HepG2 (cell line): ENCODE results near the gene HECTD3. TPM values are rescaled to one million over a fixed set of nuclear protein-coding genes. Genes with fewer than 3 reads are reported as not detected.
A peak's percentile ranks its signal among the peaks of the same experiment; 100 is the strongest.

Experiments used
- CSRNP1 ChIP-seq: sonication (generic); formaldehyde crosslinking; IDR thresholded peaks from 2 replicates; pipeline ENCODE4 v1.8.1; 2023; ENCODE audit warnings: mild to moderate bottlenecking, missing genetic modification reagents
- ELF3 ChIP-seq: IDR thresholded peaks from 2 replicates; pipeline ENCODE4 v1.6.1; 2016; ENCODE audit warnings: missing genetic modification reagents, missing compliant biosample characterization
- FOSL2 ChIP-seq: sonication (generic); formaldehyde crosslinking; IDR thresholded peaks from 2 replicates; pipeline ENCODE4 v1.4.0; 2020; ENCODE audit warnings: missing genetic modification reagents
- HDAC6 ChIP-seq: fragments of 200-600 bp; sonication (generic); IDR thresholded peaks from 2 replicates; pipeline ENCODE4 v1.7.0; 2017; ENCODE audit warnings: mild to moderate bottlenecking, antibody characterized with exemption, low read length, low read depth
- HNF4A ChIP-seq: sonication (generic); formaldehyde crosslinking; IDR thresholded peaks from 2 replicates; pipeline ENCODE4 v1.4.0; 2020; ENCODE audit warnings: missing genetic modification reagents
- MED1 ChIP-seq: sonication (generic); formaldehyde crosslinking; IDR thresholded peaks from 2 replicates; pipeline ENCODE4 v1.4.0; 2020; ENCODE audit warnings: missing genetic modification reagents
- MEIS1 ChIP-seq: sonication (generic); formaldehyde crosslinking; IDR thresholded peaks from 2 replicates; pipeline ENCODE4 v1.9.0; 2021; ENCODE audit warnings: mild to moderate bottlenecking, missing genetic modification reagents, moderate library complexity, borderline replicate concordance
- PHF20 ChIP-seq: sonication (generic); formaldehyde crosslinking; IDR thresholded peaks from 2 replicates; pipeline ENCODE4 v1.5.0; 2020; ENCODE audit warnings: mild to moderate bottlenecking, missing genetic modification reagents
- STAG1 ChIP-seq: sonication (generic); formaldehyde crosslinking; IDR thresholded peaks from 2 replicates; pipeline ENCODE4 v1.4.0; 2020; ENCODE audit warnings: missing genetic modification reagents
- SUZ12 ChIP-seq: fragments of 150-350 bp; IDR thresholded peaks from 2 replicates; pipeline ENCODE4 v1.6.1; 2014; ENCODE audit warnings: low read depth, low read length
- WIZ ChIP-seq: sonication (generic); formaldehyde crosslinking; IDR thresholded peaks from 2 replicates; pipeline ENCODE4 v1.5.1; 2020; ENCODE audit warnings: mild to moderate bottlenecking, missing genetic modification reagents
- YEATS2 ChIP-seq: sonication (generic); formaldehyde crosslinking; IDR thresholded peaks from 2 replicates; pipeline ENCODE4 v1.4.0; 2020; ENCODE audit warnings: missing genetic modification reagents, borderline replicate concordance
- ZNF281 ChIP-seq: sonication (generic); formaldehyde crosslinking; IDR thresholded peaks from 2 replicates; pipeline ENCODE4 v1.4.0; 2020; ENCODE audit warnings: missing genetic modification reagents, borderline replicate concordance
- ZNF282 ChIP-seq: fragments of 450-650 bp; IDR thresholded peaks from 2 replicates; pipeline ENCODE4 v1.6.1; 2018; ENCODE audit not compliant: partially characterized antibody
- ZNF430 ChIP-seq: sonication (generic); formaldehyde crosslinking; IDR thresholded peaks from 2 replicates; pipeline ENCODE4 v1.9.0; 2021; ENCODE audit warnings: mild to moderate bottlenecking, missing genetic modification reagents
- ZNF724P ChIP-seq: sonication (generic); formaldehyde crosslinking; IDR thresholded peaks from 2 replicates; pipeline ENCODE4 v1.8.0; 2022; ENCODE audit warnings: missing genetic modification reagents, borderline replicate concordance
- polyA plus RNA-seq, 8 experiments: library from polyadenylated mRNA; depleted of rRNA in 3 of 8; stranded (reverse) in 7 of 8; unstranded in 1 of 8; fragments of >200 nt; fragmentation: Illumina TruSeq in 4 of 8; extraction: Trizol in 4 of 8; gene quantifications; 2 replicates each; pipeline versions ENCODE4 v1.2.1 to v1.2.3, GENCODE V29; 2011 to 2016; ENCODE audit warnings: low read depth in 4 of 8, missing spikeins in 1 of 8, mixed read lengths in 1 of 8; ENCODE audit not compliant: insufficient read depth in 1 of 8
- total RNA-seq, 5 experiments: library from RNA; depleted of rRNA; stranded (reverse); fragments of >200 nt; fragmentation: Illumina TruSeq; extraction: Trizol; gene quantifications; 2 replicates each; pipeline ENCODE4 v1.2.3, GENCODE V29; 2016; ENCODE audit warnings: low read depth in 1 of 5
- TF ChIP-seq, protein P1 (sequence below): sonication (generic); formaldehyde crosslinking; IDR thresholded peaks from 2 replicates; pipeline ENCODE4 v1.5.1; 2020; ENCODE audit warnings: mild to moderate bottlenecking, moderate library complexity, missing genetic modification reagents
- TF ChIP-seq, protein P2 (sequence below), 2 experiments: sonication (generic) in 1 of 2; formaldehyde crosslinking in 1 of 2; IDR thresholded peaks; 2 replicates each; pipeline versions ENCODE4 v1.4.0 to v1.6.1; 2018 to 2020; ENCODE audit warnings: missing genetic modification reagents in 2 of 2, borderline replicate concordance in 1 of 2, low read depth in 1 of 2, mild to moderate bottlenecking in 1 of 2, missing biosample characterization in 1 of 2
- TF ChIP-seq, protein P3 (sequence below): sonication (generic); formaldehyde crosslinking; IDR thresholded peaks from 2 replicates; pipeline ENCODE4 v1.4.0; 2020; ENCODE audit warnings: mild to moderate bottlenecking, missing genetic modification reagents

HECTD3 gene
- total and polyA plus RNA-seq, 2 of the 13 experiments (the other 11 are each of a cell fraction or from before 2014, with no cell fraction given) = 18.6 to 24.5 TPM

DNA sequence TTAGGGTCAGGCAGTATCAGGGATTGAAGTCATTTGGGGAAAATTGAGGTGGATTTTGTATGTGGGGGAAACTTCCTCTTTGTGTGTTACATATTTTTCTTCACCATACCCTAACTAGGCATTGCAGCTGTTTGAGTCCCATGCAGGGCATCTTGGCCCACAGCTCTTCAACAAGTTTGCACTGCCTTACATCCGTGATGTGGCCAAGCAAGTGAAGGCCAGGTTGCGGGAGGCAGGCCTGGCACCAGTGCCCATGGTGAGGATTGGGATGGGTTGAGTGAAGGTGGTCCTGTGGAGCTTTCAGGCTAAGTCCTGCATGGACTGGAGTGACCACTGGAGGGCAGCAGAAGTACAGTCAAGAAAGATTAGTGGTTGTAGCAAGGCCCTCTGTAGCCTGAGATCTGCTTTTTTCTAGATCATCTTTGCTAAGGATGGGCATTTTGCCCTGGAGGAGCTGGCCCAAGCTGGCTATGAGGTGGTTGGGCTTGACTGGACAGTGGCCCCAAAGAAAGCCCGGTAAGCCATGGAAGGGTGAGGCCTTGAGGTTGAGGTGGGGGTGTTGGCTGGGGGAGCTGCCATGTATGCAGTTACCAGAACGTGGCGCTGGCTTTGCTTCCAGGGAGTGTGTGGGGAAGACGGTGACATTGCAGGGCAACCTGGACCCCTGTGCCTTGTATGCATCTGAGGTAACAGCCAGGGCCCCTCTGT is 3.4 kb upstream of the HECTD3 start (continued):
- TF ChIP-seq, protein P1, sequence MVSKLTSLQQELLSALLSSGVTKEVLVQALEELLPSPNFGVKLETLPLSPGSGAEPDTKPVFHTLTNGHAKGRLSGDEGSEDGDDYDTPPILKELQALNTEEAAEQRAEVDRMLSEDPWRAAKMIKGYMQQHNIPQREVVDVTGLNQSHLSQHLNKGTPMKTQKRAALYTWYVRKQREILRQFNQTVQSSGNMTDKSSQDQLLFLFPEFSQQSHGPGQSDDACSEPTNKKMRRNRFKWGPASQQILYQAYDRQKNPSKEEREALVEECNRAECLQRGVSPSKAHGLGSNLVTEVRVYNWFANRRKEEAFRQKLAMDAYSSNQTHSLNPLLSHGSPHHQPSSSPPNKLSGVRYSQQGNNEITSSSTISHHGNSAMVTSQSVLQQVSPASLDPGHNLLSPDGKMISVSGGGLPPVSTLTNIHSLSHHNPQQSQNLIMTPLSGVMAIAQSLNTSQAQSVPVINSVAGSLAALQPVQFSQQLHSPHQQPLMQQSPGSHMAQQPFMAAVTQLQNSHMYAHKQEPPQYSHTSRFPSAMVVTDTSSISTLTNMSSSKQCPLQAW (CRISPR knock-in tag) = peak; percentile 71; the same call in 1 of the 2 replicates
- TF ChIP-seq ZNF281 (CRISPR knock-in tag) (no peak), STAG1 (CRISPR knock-in tag) (peak; percentile 99), HDAC6 (no peak), ZNF282 (no peak), CSRNP1 (CRISPR knock-in tag) (no peak), WIZ (CRISPR knock-in tag) (no peak), PHF20 (CRISPR knock-in tag) (no peak), HNF4A (no peak), YEATS2 (CRISPR knock-in tag) (peak; percentile 49; the same call in 1 of the 2 replicates), SUZ12 (no peak), MEIS1 (CRISPR knock-in tag) (0 out of 2 replicates have a peak, but pooled peaks have one; percentile 53), ZNF724P (no peak), FOSL2 (CRISPR knock-in tag) (peak; percentile 32; the same call in 1 of the 2 replicates), ZNF430 (CRISPR knock-in tag) (no peak), MED1 (CRISPR knock-in tag) (no peak), ELF3 (CRISPR knock-in tag) (0 out of 2 replicates have a peak, but pooled peaks have one; percentile 12)
- TF ChIP-seq, protein P2, sequence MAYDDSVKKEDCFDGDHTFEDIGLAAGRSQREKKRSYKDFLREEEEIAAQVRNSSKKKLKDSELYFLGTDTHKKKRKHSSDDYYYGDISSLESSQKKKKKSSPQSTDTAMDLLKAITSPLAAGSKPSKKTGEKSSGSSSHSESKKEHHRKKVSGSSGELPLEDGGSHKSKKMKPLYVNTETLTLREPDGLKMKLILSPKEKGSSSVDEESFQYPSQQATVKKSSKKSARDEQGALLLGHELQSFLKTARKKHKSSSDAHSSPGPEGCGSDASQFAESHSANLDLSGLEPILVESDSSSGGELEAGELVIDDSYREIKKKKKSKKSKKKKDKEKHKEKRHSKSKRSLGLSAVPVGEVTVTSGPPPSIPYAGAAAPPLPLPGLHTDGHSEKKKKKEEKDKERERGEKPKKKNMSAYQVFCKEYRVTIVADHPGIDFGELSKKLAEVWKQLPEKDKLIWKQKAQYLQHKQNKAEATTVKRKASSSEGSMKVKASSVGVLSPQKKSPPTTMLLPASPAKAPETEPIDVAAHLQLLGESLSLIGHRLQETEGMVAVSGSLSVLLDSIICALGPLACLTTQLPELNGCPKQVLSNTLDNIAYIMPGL (CRISPR knock-in tag; IDR thresholded peaks at IDR 0.05; ENCODE audit: borderline replicate concordance in 1 of 2, low read depth in 1 of 2) = 0 out of 4 replicates have a peak, but pooled peaks of 1 of the 2 experiments have one; percentile 24
- TF ChIP-seq, protein P3, sequence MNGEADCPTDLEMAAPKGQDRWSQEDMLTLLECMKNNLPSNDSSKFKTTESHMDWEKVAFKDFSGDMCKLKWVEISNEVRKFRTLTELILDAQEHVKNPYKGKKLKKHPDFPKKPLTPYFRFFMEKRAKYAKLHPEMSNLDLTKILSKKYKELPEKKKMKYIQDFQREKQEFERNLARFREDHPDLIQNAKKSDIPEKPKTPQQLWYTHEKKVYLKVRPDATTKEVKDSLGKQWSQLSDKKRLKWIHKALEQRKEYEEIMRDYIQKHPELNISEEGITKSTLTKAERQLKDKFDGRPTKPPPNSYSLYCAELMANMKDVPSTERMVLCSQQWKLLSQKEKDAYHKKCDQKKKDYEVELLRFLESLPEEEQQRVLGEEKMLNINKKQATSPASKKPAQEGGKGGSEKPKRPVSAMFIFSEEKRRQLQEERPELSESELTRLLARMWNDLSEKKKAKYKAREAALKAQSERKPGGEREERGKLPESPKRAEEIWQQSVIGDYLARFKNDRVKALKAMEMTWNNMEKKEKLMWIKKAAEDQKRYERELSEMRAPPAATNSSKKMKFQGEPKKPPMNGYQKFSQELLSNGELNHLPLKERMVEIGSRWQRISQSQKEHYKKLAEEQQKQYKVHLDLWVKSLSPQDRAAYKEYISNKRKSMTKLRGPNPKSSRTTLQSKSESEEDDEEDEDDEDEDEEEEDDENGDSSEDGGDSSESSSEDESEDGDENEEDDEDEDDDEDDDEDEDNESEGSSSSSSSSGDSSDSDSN = 0 out of 2 replicates have a peak, but pooled peaks have one; percentile 32
